A549 (cell line): ENCODE data around the gene RASGRP1. TPM values are rescaled to one million over a fixed set of nuclear protein-coding genes. Genes with fewer than 3 reads are reported as not detected.

Experiments used
- ATAC-seq, 2 experiments: fragments of 200-7000 bp in 1 of 2; fragments of >200 bp in 1 of 2; cut with Nextera tagmentation in 1 of 2; cut with Tn5 transposase in 1 of 2; 3 replicates each; pipeline versions ENCODE4 v1.8.0 to v1.9.1; 2018 to 2020; ENCODE audit warnings: mild to moderate bottlenecking in 1 of 2, moderate library complexity in 1 of 2
- CTCF ChIA-PET: fragments of 300-600 bp; sonication (Branson Sonifier 250); formaldehyde crosslinking; extraction: SDS; loops from one replicate; lab custom pipeline; 2021; ENCODE audit warnings: antibody characterized with exemption, inconsistent platforms; lab: Yijun Ruan, JAX
- POLR2A ChIA-PET: fragments of 350-600 bp; formaldehyde crosslinking; extraction: SDS; loops from one replicate; lab custom pipeline; 2021; ENCODE audit warnings: antibody characterized with exemption, inconsistent platforms; lab: Yijun Ruan, JAX
- DNase-seq, 2 experiments: peaks; one replicate each; pipeline versions ENCODE4 v3.0.0 to v3.0.0-alpha.2; 2011 to 2016; ENCODE audit warnings: low read depth in 1 of 2, low spot score in 1 of 2
- FAIRE-seq: peaks from 2 replicates; lab custom pipeline; 2011; peaks lifted over from hg19 to GRCh38; lab: Jason Lieb, UNC
- H3K27ac ChIP-seq, 2 experiments: fragments of >200 bp; sonication (Bioruptor Twin); formaldehyde crosslinking; 3 replicates each; pipeline ENCODE4 v1.5.1; 2016 to 2017
- H3K4me1 ChIP-seq: fragments of >200 bp; sonication (Bioruptor Twin); formaldehyde crosslinking; 3 replicates; pipeline ENCODE4 v1.6.1; 2016
- H3K4me2 ChIP-seq: fragments of >200 bp; sonication (Bioruptor Twin); formaldehyde crosslinking; 3 replicates; pipeline ENCODE4 v1.6.1; 2016
- H3K4me3 ChIP-seq: fragments of >200 bp; sonication (Bioruptor Twin); formaldehyde crosslinking; 3 replicates; pipeline ENCODE4 v1.5.1; 2016
- H3K9me3 ChIP-seq: fragments of >200 bp; sonication (Bioruptor Twin); formaldehyde crosslinking; 3 replicates; pipeline ENCODE4 v1.6.1; 2016
- BCL3 ChIP-seq: fragments of >200 bp; sonication (Bioruptor Twin); formaldehyde crosslinking; IDR thresholded peaks from 3 replicates; pipeline ENCODE4 v1.6.1; 2016
- BHLHE40 ChIP-seq: IDR thresholded peaks from 2 replicates; pipeline ENCODE4 v1.6.1; 2012; ENCODE audit warnings: low read depth, low read length, inconsistent platforms
- CBX8 ChIP-seq: fragments of 200-600 bp; sonication (generic); IDR thresholded peaks from 2 replicates; pipeline ENCODE4 v1.6.1; 2016
- CEBPB ChIP-seq, 2 experiments: fragments of >200 bp in 1 of 2; sonication (Bioruptor Twin) in 1 of 2; formaldehyde crosslinking in 1 of 2; IDR thresholded peaks; 2 replicates each; pipeline ENCODE4 v1.6.1; 2012 to 2016
- CTCF ChIP-seq: fragments of >200 bp; sonication (Bioruptor Twin); formaldehyde crosslinking; IDR thresholded peaks from 3 replicates; pipeline ENCODE4 v1.5.1; 2016
- E2F6 ChIP-seq: IDR thresholded peaks from 2 replicates; pipeline ENCODE4 v1.6.1; 2012; ENCODE audit warnings: low read depth, borderline replicate concordance
- EHMT2 ChIP-seq: fragments of 200-600 bp; sonication (generic); IDR thresholded peaks from 2 replicates; pipeline ENCODE4 v1.6.1; 2016; ENCODE audit warnings: antibody characterized with exemption, low read depth, mild to moderate bottlenecking, moderate library complexity
- FOSL2 ChIP-seq, 2 experiments: fragments of 450-650 bp in 1 of 2; fragments of >200 bp in 1 of 2; sonication (Bioruptor Twin) in 1 of 2; formaldehyde crosslinking; IDR thresholded peaks; 2 replicates each; pipeline versions ENCODE4 v1.5.0 to v1.6.1; 2016 to 2020; ENCODE audit warnings: mild to moderate bottlenecking in 1 of 2, moderate library complexity in 1 of 2
- HDAC2 ChIP-seq: fragments of 200-600 bp; sonication (generic); IDR thresholded peaks from 2 replicates; pipeline ENCODE4 v1.6.1; 2016
- HEYL ChIP-seq: fragments of 250-450 bp; sonication (Bioruptor Pico); IDR thresholded peaks from 2 replicates; pipeline ENCODE4 v1.8.0; 2021; ENCODE audit warnings: mild to moderate bottlenecking, moderate library complexity
- HOXA7 ChIP-seq: fragments of 250-450 bp; sonication (Bioruptor Pico); IDR thresholded peaks from 2 replicates; pipeline ENCODE4 v1.5.0; 2020; ENCODE audit warnings: mild to moderate bottlenecking, moderate library complexity
- JUN ChIP-seq, 2 experiments: fragments of >200 bp; sonication (Bioruptor Twin); formaldehyde crosslinking; IDR thresholded peaks; 2 replicates in 1 of 2; 3 replicates in 1 of 2; pipeline ENCODE4 v1.6.1; 2016 to 2017
- KDM1A ChIP-seq: fragments of 200-600 bp; sonication (generic); IDR thresholded peaks from 2 replicates; pipeline ENCODE4 v1.6.1; 2016; ENCODE audit warnings: low read depth, mild to moderate bottlenecking
- MAX ChIP-seq: IDR thresholded peaks from 2 replicates; pipeline ENCODE4 v1.6.1; 2012
- MYC ChIP-seq: IDR thresholded peaks from 2 replicates; pipeline ENCODE4 v1.6.1; 2012; ENCODE audit warnings: mild to moderate bottlenecking, inconsistent platforms, low read length, improper control_type of control experiment, borderline replicate concordance
- NPAS2 ChIP-seq: fragments of 250-450 bp; sonication (Bioruptor Pico); IDR thresholded peaks from 2 replicates; pipeline ENCODE4 v1.8.0; 2022; ENCODE audit warnings: mild to moderate bottlenecking, moderate library complexity, borderline replicate concordance
- PBX3 ChIP-seq: IDR thresholded peaks from 2 replicates; pipeline ENCODE4 v1.6.1; 2012
- PHF8 ChIP-seq: fragments of 200-600 bp; sonication (generic); IDR thresholded peaks from 2 replicates; pipeline ENCODE4 v1.6.1; 2016; ENCODE audit warnings: low read depth, mild to moderate bottlenecking, antibody characterized with exemption, moderate library complexity, borderline replicate concordance
- POLR2AphosphoS2 ChIP-seq: conservative IDR thresholded peaks from 2 replicates; pipeline ENCODE4 v1.6.1; 2012; ENCODE audit warnings: low read length, improper control_type of control experiment, inconsistent platforms
- RCOR1 ChIP-seq: fragments of 150-350 bp; IDR thresholded peaks from 2 replicates; pipeline ENCODE4 v1.6.1; 2014; ENCODE audit warnings: antibody characterized with exemption, low read length, low read depth
- REST ChIP-seq: fragments of 200-600 bp; sonication (generic); IDR thresholded peaks from 2 replicates; pipeline ENCODE4 v1.6.1; 2016; ENCODE audit warnings: antibody characterized with exemption, mild to moderate bottlenecking, moderate library complexity
- RNF2 ChIP-seq: fragments of 200-600 bp; sonication (generic); IDR thresholded peaks from 2 replicates; pipeline ENCODE4 v1.6.1; 2016; ENCODE audit warnings: low read depth, mild to moderate bottlenecking, antibody characterized with exemption, moderate library complexity, borderline replicate concordance
- TFCP2L1 ChIP-seq: fragments of 250-450 bp; sonication (Bioruptor Pico); IDR thresholded peaks from 2 replicates; pipeline ENCODE4 v1.5.0; 2021; ENCODE audit warnings: mild to moderate bottlenecking
- USF2 ChIP-seq: fragments of 450-650 bp; IDR thresholded peaks from 2 replicates; pipeline ENCODE4 v1.6.1; 2014; ENCODE audit warnings: antibody characterized with exemption
- ZFP36 ChIP-seq: fragments of 450-650 bp; IDR thresholded peaks from 2 replicates; pipeline ENCODE4 v1.6.1; 2014; ENCODE audit warnings: borderline replicate concordance; ENCODE audit not compliant: partially characterized antibody
- ZNF302 ChIP-seq: fragments of 250-450 bp; sonication (Bioruptor Pico); IDR thresholded peaks from 2 replicates; pipeline ENCODE4 v1.9.0; 2021; ENCODE audit warnings: inconsistent platforms, mild to moderate bottlenecking, moderate library complexity
- WGBS: methylation state at CpG from one replicate; pipeline ENCODE4 v1.1.6; 2017; ENCODE audit errors: missing lambda C conversion rate; 5-methylcytosine and 5-hydroxymethylcytosine counted together
- polyA plus RNA-seq, 4 experiments: library from polyadenylated mRNA; depleted of rRNA in 3 of 4; stranded (reverse); fragments of >200 nt; fragmentation: RNase III in 1 of 4; extraction: RNeasy Plus Mini Kit Qiagen cat#74134 plus additional on column Dnase treatment in 1 of 4; gene quantifications; 2 replicates in 3 of 4; 3 replicates in 1 of 4; pipeline ENCODE4 v1.2.3, GENCODE V29; 2011 to 2017

RASGRP1 gene
- polyA plus RNA-seq, 2 of the 4 experiments (the other 2 are of a cell fraction), result 0.70 to 1.2 TPM

- CTCF ChIA-PET, result interaction anchor here (7.3 kb wide), 1 partner anchor 14 kb away, joined by 40 read pairs; the partner anchor contains the start of gene RASGRP1
- Histone ChIP-seq H3K4me2 (no peak overlapping the region), H3K9me3 (no peaks in the 10 kb centered on the region), H3K27ac (no peak overlapping the region), H3K4me3 (no peak overlapping the region), H3K4me1 (no peaks in the 10 kb centered on the region)
- DNase-seq (no peak), ATAC-seq (no peak), FAIRE-seq (no peak)
- POLR2A ChIA-PET, result no interaction called here
- TF ChIP-seq MAX (no peak), CTCF (no peak), JUN (IDR thresholded peaks at IDR 0.05) (no peak), TFCP2L1 (no peak), EHMT2 (no peak), NPAS2 (no peak), CEBPB (IDR thresholded peaks at IDR 0.05) (no peak), USF2 (no peak), BCL3 (no peak), ZFP36 (no peak), KDM1A (no peak), HOXA7 (CRISPR knock-in tag) (no peak)
Measured at GRCh38 chr15:38549222-38549621, 15.4 kb downstream of the RASGRP1 start.

- ChIA-PET CTCF (no interaction called here), POLR2A (no interaction called here)
- no peak for ATAC-seq
- H3K9me3 ChIP-seq, result no peaks in the 10 kb centered on the region
- no peak for FAIRE-seq
- no peaks in the 10 kb centered on the region for H3K4me1 ChIP-seq
- no peak overlapping the region for H3K4me2 ChIP-seq
- no peak for DNase-seq
- no peak overlapping the region for H3K27ac ChIP-seq
- WGBS, result 74% methylated on average over 10 of the region's 10 CpGs
- no peak overlapping the region for H3K4me3 ChIP-seq
- TF ChIP-seq RCOR1 (no peak), PBX3 (no peak), FOSL2 (IDR thresholded peaks at IDR 0.05) (no peak), FOSL2 (CRISPR knock-in tag; IDR thresholded peaks at IDR 0.05) (no peak), REST (no peak), PHF8 (no peak), RNF2 (no peak), BCL3 (no peak), CBX8 (no peak), POLR2AphosphoS2 (no peak), E2F6 (no peak), HEYL (CRISPR knock-in tag) (no peak), MYC (no peak), BHLHE40 (no peak), ZNF302 (CRISPR knock-in tag) (no peak), HDAC2 (no peak)
Measured at GRCh38 chr15:38547255-38547997, 17.2 kb downstream of the RASGRP1 start.
